Panc1 (cell line): ENCODE results near the gene CTNNA1. TPM values are rescaled to one million over a fixed set of nuclear protein-coding genes. Genes with fewer than 3 reads are reported as not detected.

Source experiments
- ATAC-seq: fragments of 200-7000 bp; cut with Tn5 transposase; 2 replicates; pipeline ENCODE4 v1.9.1; 2020; ENCODE audit warnings: mild to moderate bottlenecking, moderate library complexity
- BruUV-seq: library from RNA; stranded (reverse); fragments of 400-500 nt; replicated peaks from 2 replicates; lab custom pipeline; 2021; lab: Mats Ljungman, UMichigan
- CTCF ChIA-PET: fragments of 300-600 bp; sonication (Branson Sonifier 250); formaldehyde crosslinking; loops from one replicate; lab custom pipeline; 2022; ENCODE audit warnings: antibody characterized with exemption; lab: Charles Lee
- POLR2A ChIA-PET: fragments of 300-600 bp; sonication (Branson Sonifier 250); formaldehyde crosslinking; loops from one replicate; lab custom pipeline; 2022; ENCODE audit warnings: antibody characterized with exemption; lab: Charles Lee
- DNase-seq: peaks from one replicate; pipeline ENCODE4 v3.0.0-alpha.2; 2010; ENCODE audit warnings: low read depth, low spot score
- H3K27ac ChIP-seq: 2 replicates; pipeline ENCODE4 v1.5.1; 2011; ENCODE audit warnings: mild to moderate bottlenecking, low read length, inconsistent platforms
- H3K27me3 ChIP-seq: fragments of 200-500 bp; sonication (Bioruptor generic); 2 replicates; pipeline ENCODE4 v1.6.0; 2014; ENCODE audit warnings: low read length, inconsistent platforms; ENCODE audit not compliant: control insufficient read depth, insufficient read depth
- H3K36me3 ChIP-seq: fragments of 200-500 bp; sonication (Bioruptor generic); 2 replicates; pipeline ENCODE4 v1.5.1; 2014; ENCODE audit warnings: inconsistent platforms, mild to moderate bottlenecking, low read length, moderate library complexity; ENCODE audit not compliant: control insufficient read depth, insufficient read depth
- H3K4me1 ChIP-seq: 2 replicates; pipeline ENCODE4 v1.5.1; 2011; ENCODE audit warnings: inconsistent platforms, mild to moderate bottlenecking, low read length, moderate library complexity; ENCODE audit not compliant: control insufficient read depth, insufficient read depth
- H3K4me3 ChIP-seq, 2 experiments: 2 replicates each; pipeline ENCODE4 v1.5.1; 2011 to 2012; ENCODE audit warnings: low read depth in 2 of 2, low read length in 2 of 2, mild to moderate bottlenecking in 2 of 2, inconsistent platforms in 1 of 2, moderate library complexity in 1 of 2
- H3K9me3 ChIP-seq: fragments of 200-500 bp; sonication (Bioruptor generic); 2 replicates; pipeline ENCODE4 v1.5.1; 2014; ENCODE audit warnings: low read depth, mild to moderate bottlenecking, inconsistent platforms, low read length, moderate library complexity; ENCODE audit not compliant: control insufficient read depth, insufficient read depth
- CTCF ChIP-seq: fragments of 450-650 bp; IDR thresholded peaks from 2 replicates; pipeline ENCODE4 v1.5.1; 2017; ENCODE audit warnings: mild to moderate bottlenecking
- POLR2AphosphoS5 ChIP-seq: IDR thresholded peaks from 2 replicates; pipeline ENCODE4 v1.6.1; 2012; ENCODE audit warnings: mild to moderate bottlenecking, low read depth, low read length, moderate library complexity
- SIN3A ChIP-seq: IDR thresholded peaks from 2 replicates; pipeline ENCODE4 v1.6.1; 2012; ENCODE audit warnings: low read depth, mild to moderate bottlenecking, low read length, moderate library complexity, borderline replicate concordance; ENCODE audit not compliant: insufficient read depth
- TCF7L2 ChIP-seq: IDR thresholded peaks from 2 replicates; pipeline ENCODE4 v1.6.1; 2011; ENCODE audit warnings: mild to moderate bottlenecking, low read depth, low read length, inconsistent platforms
- in situ Hi-C: cut with HindIII; loops from 2 replicates; pipeline ENCODE4 v1.10.0; 2016; ENCODE audit warnings: low sequenced_read_pairs, low pct_unique_long_range_greater_than_20kb
- intact Hi-C: fragments of 100-400 bp; cut with micrococcal nuclease; formaldehyde crosslinking; loops from one replicate; pipeline ENCODE4 v1.10.0; 2022; ENCODE audit not compliant: unreplicated experiment
- total RNA-seq: library from RNA; stranded (reverse); gene quantifications from one replicate; pipeline ENCODE4 v1.2.1, GENCODE V29; 2021; ENCODE audit not compliant: unreplicated experiment
- TF ChIP-seq, protein P1 (sequence below), 2 experiments: IDR thresholded peaks; 2 replicates each; pipeline ENCODE4 v1.6.1; 2011 to 2012; ENCODE audit warnings: low read depth in 2 of 2, control low read depth in 1 of 2, low read length in 1 of 2, mild to moderate bottlenecking in 1 of 2, moderate library complexity in 1 of 2; ENCODE audit not compliant: insufficient read depth in 1 of 2

Gene CTNNA1
- total RNA-seq, 1 experiment from 2014 or later: 298 TPM

- ChIA-PET POLR2A (no interaction called here), CTCF (interaction anchor here (0.5 kb wide), 1 partner anchor 414 kb away, joined by 6 read pairs; no protein-coding TSS in a partner anchor)
- Histone ChIP-seq H3K4me3 (no peak overlapping the region), H3K27me3 (no peaks in the 10 kb centered on the region), H3K9me3 (no peaks in the 10 kb centered on the region), H3K36me3 (no peaks in the 10 kb centered on the region), H3K4me1 (no peaks in the 10 kb centered on the region), H3K27ac (no peak overlapping the region)
- TF ChIP-seq SIN3A: no peak
- no peak for TF ChIP-seq POLR2AphosphoS5
- TF ChIP-seq CTCF: no peak
- TF ChIP-seq, protein P1, sequence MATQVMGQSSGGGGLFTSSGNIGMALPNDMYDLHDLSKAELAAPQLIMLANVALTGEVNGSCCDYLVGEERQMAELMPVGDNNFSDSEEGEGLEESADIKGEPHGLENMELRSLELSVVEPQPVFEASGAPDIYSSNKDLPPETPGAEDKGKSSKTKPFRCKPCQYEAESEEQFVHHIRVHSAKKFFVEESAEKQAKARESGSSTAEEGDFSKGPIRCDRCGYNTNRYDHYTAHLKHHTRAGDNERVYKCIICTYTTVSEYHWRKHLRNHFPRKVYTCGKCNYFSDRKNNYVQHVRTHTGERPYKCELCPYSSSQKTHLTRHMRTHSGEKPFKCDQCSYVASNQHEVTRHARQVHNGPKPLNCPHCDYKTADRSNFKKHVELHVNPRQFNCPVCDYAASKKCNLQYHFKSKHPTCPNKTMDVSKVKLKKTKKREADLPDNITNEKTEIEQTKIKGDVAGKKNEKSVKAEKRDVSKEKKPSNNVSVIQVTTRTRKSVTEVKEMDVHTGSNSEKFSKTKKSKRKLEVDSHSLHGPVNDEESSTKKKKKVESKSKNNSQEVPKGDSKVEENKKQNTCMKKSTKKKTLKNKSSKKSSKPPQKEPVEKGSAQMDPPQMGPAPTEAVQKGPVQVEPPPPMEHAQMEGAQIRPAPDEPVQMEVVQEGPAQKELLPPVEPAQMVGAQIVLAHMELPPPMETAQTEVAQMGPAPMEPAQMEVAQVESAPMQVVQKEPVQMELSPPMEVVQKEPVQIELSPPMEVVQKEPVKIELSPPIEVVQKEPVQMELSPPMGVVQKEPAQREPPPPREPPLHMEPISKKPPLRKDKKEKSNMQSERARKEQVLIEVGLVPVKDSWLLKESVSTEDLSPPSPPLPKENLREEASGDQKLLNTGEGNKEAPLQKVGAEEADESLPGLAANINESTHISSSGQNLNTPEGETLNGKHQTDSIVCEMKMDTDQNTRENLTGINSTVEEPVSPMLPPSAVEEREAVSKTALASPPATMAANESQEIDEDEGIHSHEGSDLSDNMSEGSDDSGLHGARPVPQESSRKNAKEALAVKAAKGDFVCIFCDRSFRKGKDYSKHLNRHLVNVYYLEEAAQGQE (IDR thresholded peaks at IDR 0.05; ENCODE audit: insufficient read depth in 1 of 2, low read depth in 2 of 2, low read length in 1 of 2): no peak
- no peak for TF ChIP-seq TCF7L2
- no peak for ATAC-seq
- in situ Hi-C loops: no loop called here
- no TSS peak for BruUV-seq
- no peak for DNase-seq
- intact Hi-C loops: no loop called here
Observed at GRCh38 chr5:138962614-138963370, 209.6 kb downstream of the CTNNA1 start.

DNA sequence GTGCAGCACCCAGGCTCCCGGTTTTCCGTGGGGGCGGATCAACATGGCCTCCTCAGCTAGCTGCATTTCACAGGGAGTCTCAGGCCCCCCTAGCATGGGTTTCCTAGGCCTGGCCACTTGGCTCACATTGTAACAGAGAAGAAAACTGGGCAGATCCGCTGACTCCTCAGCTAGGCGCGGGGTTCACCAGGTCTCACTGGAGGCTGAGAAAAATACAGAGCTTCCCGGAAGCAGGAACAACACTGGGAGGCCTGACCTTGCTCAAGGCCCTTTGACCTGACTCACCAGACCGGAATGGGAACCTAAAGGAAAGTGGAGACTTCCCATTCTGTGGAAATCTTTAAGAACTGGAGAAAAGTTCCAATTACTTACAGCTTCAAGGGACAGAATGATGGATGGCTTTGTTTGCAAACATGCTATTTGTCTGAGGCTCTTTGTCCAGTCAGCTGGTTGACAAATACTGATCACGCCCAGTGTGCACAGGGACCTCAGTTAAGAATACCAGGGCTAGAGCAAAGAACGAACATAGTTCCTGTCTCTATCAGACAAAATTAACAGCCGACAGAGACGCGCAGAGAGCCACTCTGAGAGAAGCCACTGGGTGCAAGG lies 210.6 kb downstream of the CTNNA1 start:
- BruUV-seq: no TSS peak
- Histone ChIP-seq H3K4me3 (no peak overlapping the region), H3K4me1 (no peaks in the 10 kb centered on the region), H3K36me3 (no peaks in the 10 kb centered on the region), H3K9me3 (no peaks in the 10 kb centered on the region), H3K27me3 (no peaks in the 10 kb centered on the region), H3K27ac (no peak overlapping the region)
- intact Hi-C loops: no loop called here
- in situ Hi-C loops: no loop called here
- TF ChIP-seq, protein P1 (IDR thresholded peaks at IDR 0.05; ENCODE audit: insufficient read depth in 1 of 2, low read depth in 2 of 2, low read length in 1 of 2): no peak
- TF ChIP-seq POLR2AphosphoS5 (no peak), SIN3A (no peak), CTCF (no peak), TCF7L2 (no peak)
- CTCF ChIA-PET: interaction anchor here (0.5 kb wide), 1 partner anchor 69 kb away, joined by 4 read pairs; no protein-coding TSS in a partner anchor
- POLR2A ChIA-PET: no interaction called here
- no peak for DNase-seq
- no peak for ATAC-seq
